Mucosa of stomach (tissue), 1 donor: ENCODE data around the gene EIF1B.

ENCODE experiments used
- H3K27me3 ChIP-seq: one replicate; pipeline ENCODE4 v1.7.0; 2013; ENCODE audit warnings: mild to moderate bottlenecking, low read length; ENCODE audit not compliant: control insufficient read depth, insufficient read depth
- H3K36me3 ChIP-seq: one replicate; pipeline ENCODE4 v1.7.0; 2013; ENCODE audit warnings: low read length; ENCODE audit not compliant: control insufficient read depth, insufficient read depth
- H3K4me1 ChIP-seq: one replicate; pipeline ENCODE4 v1.7.0; 2013; ENCODE audit warnings: mild to moderate bottlenecking, low read length; ENCODE audit not compliant: control insufficient read depth, insufficient read depth
- H3K4me3 ChIP-seq: one replicate; pipeline ENCODE4 v1.7.0; 2013; ENCODE audit warnings: low read length
- H3K9ac ChIP-seq: one replicate; pipeline ENCODE4 v1.7.0; 2013; ENCODE audit warnings: mild to moderate bottlenecking, low read length, moderate library complexity
- H3K9me3 ChIP-seq: one replicate; pipeline ENCODE4 v1.7.0; 2013; ENCODE audit warnings: mild to moderate bottlenecking, low read length, moderate library complexity; ENCODE audit not compliant: control insufficient read depth
- donor health status: Pancreatic carcinoma.

The EIF1B gene

DNA sequence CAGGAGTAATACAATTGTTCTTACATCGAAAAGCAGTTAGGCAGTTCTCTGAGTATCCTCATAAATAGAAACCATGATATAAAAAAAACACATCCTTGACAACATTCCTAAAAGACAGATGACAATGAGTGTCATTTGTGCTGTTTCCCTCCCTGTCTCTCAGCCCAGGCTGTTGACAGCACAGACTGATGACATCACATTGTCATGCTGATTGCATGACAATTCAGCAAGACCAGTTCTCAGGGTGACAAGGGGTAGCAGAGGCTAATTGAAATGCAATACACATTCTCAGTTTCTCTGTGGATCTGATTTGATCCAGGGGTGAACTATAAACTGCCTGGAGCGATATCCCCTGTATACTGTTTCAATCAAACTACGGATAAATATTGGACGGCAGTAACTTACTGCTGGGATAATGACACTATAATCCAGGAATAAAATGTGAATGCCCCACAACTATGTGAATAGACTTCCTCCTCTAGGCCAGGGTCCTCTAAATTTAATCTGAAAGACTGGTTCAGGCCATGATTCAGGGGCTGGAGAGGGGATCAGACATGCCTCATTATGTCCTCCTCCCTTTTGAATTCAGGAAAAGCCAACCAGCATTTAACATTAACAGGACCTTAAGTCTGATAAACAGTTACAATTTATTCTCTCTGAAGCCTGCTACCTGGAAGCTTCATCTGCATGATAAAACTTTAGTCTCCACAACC lies 16.7 kb upstream of the EIF1B start:
- Histone ChIP-seq H3K27me3 (no peaks in the 10 kb centered on the region), H3K36me3 (no peaks in the 10 kb centered on the region), H3K9me3 (no peaks in the 10 kb centered on the region), H3K9ac (no peak overlapping the region), H3K4me1 (no peaks in the 10 kb centered on the region), H3K4me3 (no peak overlapping the region)

DNA sequence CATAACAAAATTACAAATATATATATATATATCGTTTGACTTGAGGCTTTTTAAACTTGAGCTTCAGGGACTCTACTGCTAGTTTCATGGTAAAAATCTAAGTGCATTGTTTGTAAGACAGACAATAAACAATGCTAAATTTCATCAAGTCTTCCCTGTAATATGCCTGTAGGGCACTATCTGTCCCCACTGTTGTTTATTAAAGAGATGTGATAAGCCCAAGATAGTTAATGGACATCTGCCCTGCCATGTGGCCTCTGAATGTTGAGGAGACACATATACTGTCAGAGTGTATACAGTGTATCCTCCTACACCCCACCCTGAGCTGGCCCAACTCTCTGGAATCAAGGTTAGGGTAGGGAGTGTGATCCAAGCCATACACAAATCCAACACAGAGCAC lies 15.1 kb upstream of the EIF1B start:
- no peaks in the 10 kb centered on the region for H3K27me3 ChIP-seq
- no peak overlapping the region for H3K4me3 ChIP-seq
- H3K9me3 ChIP-seq, result no peaks in the 10 kb centered on the region
- H3K4me1 ChIP-seq, result no peaks in the 10 kb centered on the region
- H3K9ac ChIP-seq, result no peak overlapping the region
- no peaks in the 10 kb centered on the region for H3K36me3 ChIP-seq

DNA sequence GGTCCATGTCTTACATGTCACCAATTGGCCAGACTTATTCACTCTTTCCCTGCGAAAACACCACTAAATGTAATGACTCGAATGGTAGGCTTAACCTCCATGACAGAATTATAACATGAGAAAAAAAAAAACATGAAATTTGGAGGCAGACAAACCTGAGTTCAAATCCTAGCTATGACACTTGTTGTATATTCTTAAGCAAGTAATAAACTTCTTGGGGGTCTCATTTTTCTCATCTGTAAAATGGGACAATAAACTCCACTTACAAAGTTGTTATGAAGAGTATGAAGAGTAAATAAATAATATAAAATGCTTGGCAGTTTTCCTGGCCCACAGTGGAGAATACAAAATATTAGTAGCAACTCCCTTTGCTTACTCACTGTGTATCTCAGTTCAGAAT lies 11.4 kb upstream of the EIF1B start:
- no peaks in the 10 kb centered on the region for H3K36me3 ChIP-seq
- no peak overlapping the region for H3K9ac ChIP-seq
- H3K4me3 ChIP-seq, result no peak overlapping the region
- no peaks in the 10 kb centered on the region for H3K9me3 ChIP-seq
- no peaks in the 10 kb centered on the region for H3K27me3 ChIP-seq
- no peaks in the 10 kb centered on the region for H3K4me1 ChIP-seq

DNA sequence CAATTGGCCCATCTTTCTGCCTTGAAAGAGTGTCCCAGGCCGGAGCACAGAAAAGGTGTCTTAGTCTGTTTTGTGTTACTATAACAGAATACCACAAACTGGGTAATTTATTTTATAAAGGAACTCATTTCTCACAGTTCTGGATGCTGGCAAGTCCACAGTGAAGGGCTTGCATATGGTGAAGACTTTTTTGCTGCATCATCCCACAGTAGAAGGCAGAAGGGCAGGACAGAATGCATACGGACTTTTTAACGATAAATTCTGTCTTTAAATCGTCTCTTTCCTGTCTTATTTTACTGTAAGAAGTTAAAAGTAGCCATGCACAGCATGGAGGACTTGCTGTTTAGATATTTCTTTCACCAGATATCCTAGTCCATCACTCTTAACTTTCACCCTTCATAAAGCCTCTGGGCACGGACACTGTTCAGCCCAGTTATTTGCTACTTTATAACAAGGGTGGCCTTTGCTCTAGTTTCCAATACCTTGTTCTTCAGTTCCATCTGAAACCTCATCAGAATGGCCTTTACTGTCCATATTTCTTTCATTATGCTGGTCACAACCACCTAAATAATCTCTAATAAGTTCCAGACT lies 10.3 kb upstream of the EIF1B start:
- no peaks in the 10 kb centered on the region for H3K9me3 ChIP-seq
- H3K9ac ChIP-seq, result no peak overlapping the region
- H3K4me1 ChIP-seq, result no peaks in the 10 kb centered on the region
- H3K27me3 ChIP-seq, result no peaks in the 10 kb centered on the region
- H3K36me3 ChIP-seq, result no peaks in the 10 kb centered on the region
- no peak overlapping the region for H3K4me3 ChIP-seq

DNA sequence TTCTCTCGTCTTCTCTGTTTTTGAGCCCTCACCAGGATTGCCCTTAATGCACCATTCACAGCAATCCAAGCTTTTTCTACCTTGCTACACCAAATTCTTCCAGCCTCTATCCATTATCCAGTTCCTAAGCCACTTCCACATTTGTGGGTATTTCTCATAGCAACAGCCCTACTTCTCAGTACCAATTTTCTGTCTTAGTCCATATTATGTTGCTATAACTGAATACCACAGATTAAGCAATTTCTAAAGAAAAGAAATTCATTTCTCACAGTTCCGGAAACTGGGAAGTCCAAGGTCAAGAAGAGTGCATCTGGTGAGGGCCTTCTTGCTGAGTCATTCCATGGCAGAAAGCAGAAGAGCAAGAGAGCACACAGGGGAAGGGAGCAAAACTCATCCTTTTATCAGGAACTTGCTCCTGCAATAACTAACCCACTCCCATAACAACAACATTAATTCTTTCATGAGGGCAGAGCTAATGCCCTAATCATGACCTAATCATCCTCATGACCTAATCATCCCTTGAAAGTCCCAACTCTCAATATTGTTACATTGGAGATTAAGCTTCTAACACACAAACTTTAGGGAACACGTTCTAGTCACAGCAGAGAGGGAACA lies 9.7 kb upstream of the EIF1B start:
- Histone ChIP-seq H3K9ac (no peak overlapping the region), H3K9me3 (no peaks in the 10 kb centered on the region), H3K4me1 (no peaks in the 10 kb centered on the region), H3K27me3 (no peaks in the 10 kb centered on the region), H3K36me3 (no peaks in the 10 kb centered on the region), H3K4me3 (no peak overlapping the region)

DNA sequence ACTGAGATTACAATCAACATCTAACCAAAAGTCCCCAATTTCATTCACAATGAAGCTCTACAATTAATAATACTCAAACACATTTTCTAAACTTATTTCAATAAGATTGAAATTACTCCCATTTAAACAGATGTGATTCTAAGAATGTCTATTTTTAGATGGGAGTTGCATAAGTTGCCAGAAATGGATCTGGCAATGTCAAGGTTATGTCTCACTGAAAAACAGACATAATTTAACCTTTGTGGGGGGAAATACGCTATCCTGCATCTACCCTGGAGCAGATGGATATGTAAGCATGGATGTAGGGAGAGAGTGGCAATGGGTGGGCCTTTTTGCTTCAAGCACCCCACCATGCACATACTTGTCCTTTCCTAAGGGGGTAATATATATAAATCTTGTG lies 6.7 kb upstream of the EIF1B start:
- no peaks in the 10 kb centered on the region for H3K4me1 ChIP-seq
- H3K36me3 ChIP-seq, result no peaks in the 10 kb centered on the region
- H3K9me3 ChIP-seq, result no peaks in the 10 kb centered on the region
- no peak overlapping the region for H3K4me3 ChIP-seq
- no peaks in the 10 kb centered on the region for H3K27me3 ChIP-seq
- no peak overlapping the region for H3K9ac ChIP-seq

DNA sequence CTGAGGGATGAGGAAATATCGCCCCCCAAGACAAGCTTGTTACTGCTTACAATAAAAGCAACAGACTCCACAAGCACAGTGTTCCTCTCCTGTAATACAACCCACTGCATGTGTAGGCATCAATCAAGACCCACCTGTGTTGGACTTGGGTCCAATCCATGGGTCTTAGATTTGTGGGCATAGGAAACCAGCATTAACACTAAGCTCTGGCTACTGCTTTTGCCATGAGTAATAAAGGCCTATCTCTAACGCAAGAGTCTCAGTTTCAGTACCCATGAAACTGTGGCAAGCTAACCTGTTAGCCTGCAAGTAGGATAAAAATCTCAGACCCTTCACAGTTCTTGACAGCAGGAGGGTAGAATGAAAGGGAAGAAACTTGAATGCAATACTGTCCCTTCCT lies 5.2 kb upstream of the EIF1B start:
- H3K4me3 ChIP-seq, result no peak overlapping the region
- no peak overlapping the region for H3K9ac ChIP-seq
- H3K36me3 ChIP-seq, result no peaks in the 10 kb centered on the region
- H3K27me3 ChIP-seq, result no peaks in the 10 kb centered on the region
- no peaks in the 10 kb centered on the region for H3K9me3 ChIP-seq
- H3K4me1 ChIP-seq, result peaks cover 5% of the 10 kb centered on the region

DNA sequence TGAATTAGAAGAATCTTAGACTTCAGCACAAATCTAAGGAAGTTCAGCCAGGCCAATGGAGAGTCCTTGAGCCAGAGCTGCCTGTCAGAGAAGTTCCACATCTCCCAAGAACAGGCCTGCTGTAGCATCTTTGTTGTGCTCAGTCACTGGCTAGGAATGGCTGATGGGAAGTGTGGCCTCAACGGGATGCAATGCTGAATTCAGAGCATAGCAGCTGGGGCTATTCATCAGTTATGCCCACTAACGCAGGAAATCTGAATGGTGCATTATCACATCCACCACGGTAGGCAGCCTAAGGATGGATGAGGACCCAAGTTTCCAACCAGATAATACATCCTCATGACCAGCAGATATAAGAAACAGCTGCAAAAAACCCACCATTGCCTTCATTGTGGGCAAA lies 3.2 kb upstream of the EIF1B start:
- Histone ChIP-seq H3K4me3 (no peak overlapping the region), H3K27me3 (no peaks in the 10 kb centered on the region), H3K9ac (no peak overlapping the region), H3K9me3 (no peaks in the 10 kb centered on the region), H3K36me3 (no peaks in the 10 kb centered on the region), H3K4me1 (peaks cover 8% of the 10 kb centered on the region)

DNA sequence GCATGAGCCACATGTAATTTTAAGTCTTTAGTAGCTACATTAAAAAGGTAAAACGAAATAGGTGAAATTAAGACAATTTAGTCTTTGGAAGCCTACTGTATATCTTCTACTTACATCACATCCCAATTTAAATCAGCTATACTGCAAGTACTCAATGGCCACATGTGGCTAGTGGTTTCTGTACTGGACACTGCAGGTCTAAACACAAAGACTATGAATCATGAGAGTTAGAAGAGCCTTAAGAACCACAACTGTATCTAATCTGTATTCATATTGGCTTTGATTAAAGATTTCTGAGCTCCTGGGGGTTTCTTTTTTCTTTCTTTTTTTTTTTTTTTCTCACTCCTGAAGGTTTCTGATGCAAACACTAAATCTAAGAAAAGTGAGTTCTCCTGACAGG lies 2.3 kb upstream of the EIF1B start:
- H3K36me3 ChIP-seq, result no peaks in the 10 kb centered on the region
- H3K27me3 ChIP-seq, result no peaks in the 10 kb centered on the region
- H3K9ac ChIP-seq, result no peak overlapping the region
- peaks cover 8% of the 10 kb centered on the region for H3K4me1 ChIP-seq
- no peak overlapping the region for H3K4me3 ChIP-seq
- no peaks in the 10 kb centered on the region for H3K9me3 ChIP-seq

DNA sequence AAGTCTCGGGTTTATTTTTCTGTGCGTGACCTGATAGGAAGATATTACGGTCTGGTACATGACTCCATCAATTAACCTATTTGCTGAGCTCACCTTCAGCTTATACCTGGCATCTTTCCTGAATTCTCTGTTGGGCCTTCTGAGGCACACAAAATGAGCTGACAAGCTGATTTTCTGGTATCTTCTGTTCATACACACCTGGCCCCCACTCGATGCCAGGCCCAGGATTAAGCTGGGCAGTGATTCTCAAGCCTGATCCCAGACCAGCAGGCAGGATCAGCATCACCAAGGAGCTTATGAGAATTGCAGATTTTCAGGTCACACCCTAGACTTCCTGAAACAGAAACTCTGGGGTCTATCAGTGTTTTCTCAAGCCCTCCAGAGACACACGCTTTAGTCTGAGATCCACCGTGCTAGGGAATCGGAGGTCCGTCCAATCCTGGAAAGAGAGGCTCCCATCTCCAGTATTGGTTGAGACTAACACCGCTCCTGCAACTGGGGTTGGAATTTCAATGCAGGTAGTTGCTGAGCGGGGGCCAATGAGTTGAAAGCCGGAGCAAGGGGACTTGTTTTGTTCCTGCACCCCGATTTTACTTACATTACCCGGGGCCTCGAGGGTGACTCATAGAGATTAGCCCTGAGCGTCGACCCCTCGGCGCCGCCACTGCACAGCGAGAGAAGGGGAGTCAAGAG lies 636 bp upstream of the EIF1B start:
- no peaks in the 10 kb centered on the region for H3K9me3 ChIP-seq

DNA sequence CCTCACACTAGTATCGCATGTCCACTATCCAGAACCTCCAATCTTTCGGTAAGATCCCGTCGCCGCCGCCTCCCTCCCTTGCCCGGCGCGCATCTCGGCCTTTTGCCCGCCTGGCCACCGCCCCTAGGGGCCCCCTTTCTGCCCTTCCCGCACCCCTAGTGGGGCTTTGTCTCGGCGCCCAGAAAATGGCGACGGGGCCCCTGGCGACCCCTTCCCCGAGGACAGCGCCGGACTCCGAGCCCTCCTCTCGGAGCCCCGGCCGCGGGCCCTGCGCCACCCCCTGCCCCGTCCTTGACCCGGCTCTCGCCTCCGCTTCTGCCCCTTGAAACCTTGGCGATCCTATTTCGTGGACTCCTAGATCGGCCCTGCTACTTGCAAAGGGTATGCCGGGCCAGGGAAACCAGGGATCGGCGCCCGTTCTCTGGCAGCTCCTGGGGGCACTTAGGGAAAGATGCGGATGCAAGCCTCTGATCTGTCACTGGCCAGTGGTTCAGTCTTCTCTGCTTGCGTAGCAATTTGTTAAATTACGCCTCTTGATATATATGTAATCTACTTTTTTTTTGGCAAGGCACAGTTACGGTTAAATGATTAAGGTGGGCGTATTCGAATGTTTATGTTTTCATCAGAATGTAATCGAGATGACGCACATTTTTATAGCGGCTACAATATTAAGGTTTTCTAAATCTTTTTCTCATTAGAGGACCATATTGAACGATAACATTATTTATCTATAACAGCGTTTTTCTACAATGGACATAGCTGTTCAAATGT lies 603 bp downstream of the EIF1B start:
- H3K9me3 ChIP-seq, result no peaks in the 10 kb centered on the region
- H3K4me1 ChIP-seq, result peaks cover 13% of the 10 kb centered on the region

More for the DNA sequence above, 636 bp upstream of the EIF1B start:
- Histone ChIP-seq H3K27me3 (no peaks in the 10 kb centered on the region), H3K9ac (peak overlapping the region; percentile 98), H3K4me1 (peaks cover 10% of the 10 kb centered on the region), H3K36me3 (no peaks in the 10 kb centered on the region), H3K4me3 (peak overlapping the region; percentile 52)

More for the DNA sequence above, 603 bp downstream of the EIF1B start:
- Histone ChIP-seq H3K36me3 (no peaks in the 10 kb centered on the region), H3K27me3 (no peaks in the 10 kb centered on the region), H3K9ac (peak overlapping the region; percentile 98), H3K4me3 (peak overlapping the region; percentile 77)
